Stimulated activated CD4-positive, alpha-beta T cell treated with anti-CD3 and anti-CD28 coated beads, Interleukin-2, amount 100 ng/mL, for 24 hours (primary cell): ENCODE results near the gene TNS3.
"Not testable (repeated sequence)": the region's sequence is repeated elsewhere in the genome, so short reads cannot be mapped to it uniquely, and the experiment has no call there.

ENCODE experiments used
- DNase-seq, 2 donors: peaks; one replicate each; pipeline ENCODE4 v3.0.0-alpha.2; 2020

TNS3 gene

DNA sequence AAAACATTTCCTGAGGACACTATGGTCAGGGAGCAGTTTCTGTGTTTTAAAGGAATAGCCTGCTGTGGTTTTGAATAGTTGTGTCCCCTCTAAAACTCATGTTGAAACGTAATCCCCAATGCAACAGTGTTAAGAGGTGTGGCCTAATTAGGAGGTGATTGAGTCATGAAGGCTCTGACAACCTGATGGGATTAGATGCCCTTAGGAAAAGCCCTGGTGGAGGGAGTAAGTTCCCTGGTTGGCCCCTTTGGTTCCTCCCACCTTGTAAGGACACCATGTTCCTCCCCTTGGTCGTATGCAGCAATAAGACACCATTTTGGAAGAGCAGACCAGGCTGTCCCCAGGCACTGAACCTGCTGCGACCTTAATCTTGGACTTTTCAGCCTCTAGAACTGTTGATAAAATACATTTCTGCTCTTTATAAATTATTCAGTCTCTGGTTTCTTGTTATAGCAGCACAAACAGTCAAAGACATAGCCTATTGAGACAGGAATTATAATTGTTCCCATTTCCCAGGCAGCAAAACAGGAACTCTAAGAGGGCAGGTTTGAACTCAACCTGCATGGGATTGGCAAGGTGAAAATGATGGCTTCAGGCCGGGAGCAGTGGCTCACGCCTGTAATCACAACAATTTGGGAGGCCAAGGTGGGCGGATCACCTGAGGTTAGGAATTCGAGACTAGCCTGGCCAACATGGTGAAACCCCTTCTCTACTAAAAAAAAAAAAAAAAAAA, 20.5 kb upstream of the TNS3 start:
- DNase-seq = no peak

- no peak for DNase-seq
These were observed 20.0 kb upstream of the TNS3 start for GRCh38 chr7:47601881-47602249.

DNA sequence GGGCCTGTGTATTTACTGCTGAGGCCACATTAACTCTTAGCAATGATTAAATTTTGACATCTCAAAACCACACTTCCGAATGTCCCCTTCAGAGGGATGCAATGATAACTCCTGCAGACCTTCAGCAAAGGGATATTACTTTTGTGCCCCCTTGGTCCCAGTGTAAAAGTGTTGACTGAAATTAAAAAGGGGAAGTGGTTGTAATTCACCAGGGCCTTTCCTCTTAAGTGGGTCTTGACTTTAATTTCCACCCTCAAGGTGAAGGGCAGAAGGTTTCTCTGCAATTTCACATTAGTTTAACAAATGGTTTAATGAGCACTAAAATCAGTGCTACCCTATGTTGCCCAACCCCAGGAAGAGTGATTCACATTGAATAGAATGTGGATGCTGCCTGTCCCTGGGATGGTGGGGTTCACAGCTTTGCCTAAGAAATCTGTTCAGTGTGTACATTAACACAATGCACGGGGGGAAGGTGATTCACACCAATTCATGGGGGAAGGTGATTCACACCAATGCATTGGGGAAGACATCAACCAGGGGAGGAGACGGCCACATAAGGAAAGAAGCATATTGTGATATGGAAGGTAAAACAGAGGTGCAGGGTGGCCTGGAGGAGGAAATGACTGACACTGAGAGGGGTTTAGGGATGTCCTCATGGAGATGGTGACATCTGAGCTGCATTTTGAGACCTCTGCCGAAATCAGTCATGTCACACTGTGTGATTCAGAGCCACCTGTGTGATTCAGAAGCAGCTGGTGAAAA, 19.4 kb upstream of the TNS3 start:
- no peak for DNase-seq

- DNase-seq = no peak
These were observed 18.5 kb upstream of the TNS3 start for GRCh38 chr7:47600199-47601118.

DNA sequence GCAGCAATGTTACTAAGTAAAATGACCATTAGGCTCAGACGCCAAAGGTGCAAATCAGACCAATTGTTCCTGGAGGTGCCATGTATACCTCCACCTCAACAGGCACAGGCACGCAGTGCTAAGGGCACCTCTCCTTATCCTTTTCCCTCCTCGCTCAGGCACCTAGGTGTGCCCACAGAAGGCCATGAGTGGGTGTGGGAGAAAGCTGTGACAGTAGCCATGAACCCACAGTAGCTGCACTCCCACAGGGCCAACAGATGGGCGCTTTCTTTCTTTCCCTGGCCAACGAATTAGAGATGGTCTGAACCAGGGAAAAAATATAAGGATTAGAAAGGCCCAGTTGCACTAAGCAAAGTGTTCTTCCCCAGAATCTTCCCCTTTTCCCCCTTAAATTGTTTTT, 15.5 kb upstream of the TNS3 start:
- DNase-seq = no peak

DNA sequence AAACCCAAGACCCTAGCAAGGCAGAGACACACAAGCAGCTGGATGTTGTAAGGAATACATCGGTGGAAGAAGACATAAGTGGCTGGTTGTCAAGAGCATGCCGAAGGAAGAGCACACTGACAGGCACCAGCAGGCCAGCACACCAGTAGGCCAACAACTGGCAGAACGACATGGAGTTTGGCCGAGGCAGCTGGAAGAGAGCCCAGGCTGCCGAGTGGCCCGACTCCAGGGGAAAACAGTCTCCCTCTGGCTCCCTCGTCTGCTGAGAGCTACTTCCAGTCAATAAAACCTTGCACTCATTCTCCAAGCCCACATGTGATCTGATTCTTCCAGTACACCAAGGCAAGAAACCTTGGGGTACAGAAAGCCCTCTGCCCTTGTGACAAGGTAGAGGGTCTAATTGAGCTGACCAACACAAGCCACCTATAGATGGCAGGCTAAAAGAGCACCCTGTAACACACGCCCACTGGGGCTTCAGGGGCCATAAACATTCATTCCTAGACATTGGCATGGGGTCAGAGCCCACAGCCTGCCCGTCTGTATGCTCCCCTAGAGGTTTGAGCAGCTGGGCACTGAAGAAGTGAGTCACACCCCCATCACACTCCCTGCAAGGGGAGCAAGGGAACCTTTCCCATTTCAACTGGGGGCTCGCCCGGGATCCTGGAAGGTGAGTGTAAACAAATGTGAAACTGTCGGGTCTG, 14.7 kb upstream of the TNS3 start:
- no peak for DNase-seq

DNA sequence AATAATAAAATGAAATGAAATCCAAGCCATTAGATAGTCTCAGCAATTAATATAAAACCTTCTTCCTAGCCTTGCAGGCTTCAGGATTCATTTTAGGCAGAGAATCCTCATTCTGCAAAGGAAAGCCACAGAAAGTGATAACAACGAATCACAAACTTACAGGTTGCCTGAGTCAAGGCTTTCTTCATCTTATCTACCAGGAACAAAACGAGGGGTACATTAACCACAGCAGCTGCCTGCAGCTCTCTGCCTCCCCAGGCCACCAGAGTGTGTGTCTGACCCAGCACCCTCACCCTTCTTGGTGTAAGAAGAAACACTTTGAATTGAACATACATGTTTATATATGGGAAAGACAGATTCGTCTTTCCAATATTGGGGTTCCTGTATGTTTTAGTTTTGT, 12.5 kb upstream of the TNS3 start:
- no peak for DNase-seq

- no peak for DNase-seq
These were observed 10.0 kb upstream of the TNS3 start for GRCh38 chr7:47591655-47592572.

DNA sequence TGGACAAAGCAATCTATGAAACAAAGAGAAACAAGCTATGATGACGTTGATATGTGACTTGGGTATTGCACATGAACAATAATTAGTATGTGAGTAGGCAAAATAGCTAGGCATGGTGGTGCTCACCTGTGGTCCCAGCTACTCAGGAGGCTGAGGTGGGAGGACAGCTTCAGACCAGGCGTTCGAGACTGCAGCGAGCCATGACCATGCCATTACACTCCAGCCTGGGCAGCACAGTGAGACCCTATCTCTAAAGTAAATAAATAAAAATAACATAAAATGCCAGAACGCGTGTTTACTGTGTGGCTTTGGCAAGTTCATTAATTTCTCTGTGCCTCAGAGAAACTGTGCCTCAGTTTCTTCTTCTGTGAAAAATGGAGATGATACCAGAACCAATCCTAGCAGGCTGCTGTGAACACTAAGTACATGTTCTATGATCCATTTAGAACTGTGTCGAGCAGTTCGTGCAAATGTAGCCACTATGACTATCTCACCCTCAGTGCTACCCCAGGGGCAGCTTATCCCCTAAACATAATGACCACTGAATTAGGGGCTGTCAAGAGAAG, 9.3 kb upstream of the TNS3 start:
- no peak for DNase-seq

- DNase-seq = not testable (repeated sequence)
These were observed 8.3 kb upstream of the TNS3 start for GRCh38 chr7:47590215-47590614.

GRCh38 chr7:47588704-47589225, 6.9 kb upstream of the TNS3 start:
- DNase-seq = no peak

GRCh38 chr7:47587976-47588375, 6.1 kb upstream of the TNS3 start:
- no peak for DNase-seq

DNA sequence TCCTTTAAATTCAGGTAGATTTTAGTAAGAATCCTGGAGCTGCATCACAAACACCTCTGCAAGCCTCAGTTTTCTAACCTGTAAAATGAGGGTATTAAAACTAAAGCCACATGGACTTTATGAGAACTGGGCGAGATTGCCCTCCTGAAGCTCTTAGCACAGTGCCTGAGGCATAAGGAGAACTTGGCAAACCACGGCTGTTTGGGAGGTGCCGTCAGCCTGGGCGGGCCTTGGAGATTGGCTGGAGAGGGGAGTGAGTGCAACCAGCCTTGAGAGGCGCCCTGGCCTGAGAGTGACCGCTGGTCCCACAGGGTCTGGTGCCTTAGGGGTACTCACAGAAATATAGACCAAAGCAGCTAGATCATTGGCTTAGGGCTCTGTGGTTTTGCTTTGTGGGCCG, 5.4 kb upstream of the TNS3 start:
- no peak for DNase-seq

GRCh38 chr7:47586925-47587324, 5.0 kb upstream of the TNS3 start:
- DNase-seq = no peak

DNA sequence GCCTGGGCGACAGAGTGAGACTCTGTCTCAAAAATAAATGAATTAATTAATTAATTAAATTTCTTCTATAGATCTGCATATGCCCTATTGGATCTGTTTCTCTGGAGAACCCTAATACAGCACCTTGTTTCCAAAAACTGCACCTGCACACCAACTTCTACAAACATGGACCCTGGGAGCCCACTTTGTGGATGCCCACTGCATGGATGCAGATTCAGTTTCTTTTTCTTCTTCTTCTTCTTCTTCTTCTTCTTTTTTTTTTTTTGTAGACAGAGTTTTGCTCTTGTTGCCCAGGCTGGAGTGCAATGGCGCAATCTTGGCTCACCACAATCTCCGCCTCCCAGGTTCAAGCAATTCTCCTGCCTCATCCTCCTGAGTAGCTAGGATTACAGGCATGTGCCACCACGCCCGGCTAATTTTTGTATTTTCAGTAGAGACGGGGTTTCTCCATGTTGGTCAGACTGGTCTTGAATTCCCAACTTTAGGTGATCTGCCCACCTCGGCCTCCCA, 4.3 kb upstream of the TNS3 start:
- not testable (repeated sequence) for DNase-seq

- DNase-seq = no peak
These were observed 2.6 kb upstream of the TNS3 start for GRCh38 chr7:47584536-47584895.

DNA sequence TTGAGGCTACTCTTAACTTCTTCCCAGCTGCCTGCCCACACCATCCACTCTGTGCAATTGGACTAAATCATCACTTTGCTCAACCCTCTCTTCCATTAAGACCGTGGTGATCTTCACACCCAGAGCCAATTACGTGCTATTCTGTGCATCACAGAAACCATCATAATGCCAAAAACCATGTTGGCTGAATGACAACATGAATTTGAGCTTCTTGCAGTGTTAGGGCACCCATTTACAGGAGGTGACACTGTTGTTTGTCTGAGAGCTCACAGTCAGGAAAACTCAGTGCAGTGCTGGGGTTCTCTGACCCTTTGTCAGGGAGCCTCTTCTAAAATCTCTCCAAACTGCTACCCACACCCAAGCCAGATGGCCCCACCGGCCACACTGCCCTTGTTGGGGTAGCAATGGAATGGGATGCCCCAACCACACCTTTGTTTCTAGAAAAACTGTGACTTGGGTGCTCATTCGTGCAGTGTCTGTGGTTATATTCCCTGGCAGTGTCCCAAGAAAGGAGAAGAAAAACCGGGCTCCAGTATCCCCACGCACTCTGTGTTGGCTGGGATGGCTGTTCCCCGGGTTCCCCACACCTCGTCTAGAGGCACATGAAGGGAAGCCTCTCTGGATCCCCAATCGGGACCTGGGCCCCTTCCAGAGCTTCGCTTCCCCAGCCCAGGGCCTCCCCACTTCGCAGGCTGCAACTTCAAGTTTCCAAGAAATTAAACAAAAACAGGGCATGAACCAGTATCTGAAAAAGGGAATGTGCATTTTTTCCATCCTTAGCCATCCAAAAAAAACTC, 2.0 kb upstream of the TNS3 start:
- no peak for DNase-seq

- no peak for DNase-seq
These were observed 1.1 kb upstream of the TNS3 start for GRCh38 chr7:47582764-47583738.

- no peak for DNase-seq
These were observed 490 bp downstream of the TNS3 start for GRCh38 chr7:47581438-47581803.
